Activated CD8-positive, alpha-beta memory T cell treated with anti-CD3 and anti-CD28 coated beads, Interleukin-2, amount 50 U/mL, for 48 hours (primary cell): ENCODE results near the gene DHCR7.

Experiments
- DNase-seq: peaks from one replicate; pipeline ENCODE4 v3.0.0-alpha.2; 2020

DHCR7 gene

GRCh38 chr11:71406681-71407080, 41.5 kb downstream of the DHCR7 start:
- DNase-seq, result no peak

- no peak for DNase-seq
These were observed 44.0 kb downstream of the DHCR7 start for GRCh38 chr11:71404209-71404608.

- DNase-seq, result no peak
These were observed 45.3 kb downstream of the DHCR7 start for GRCh38 chr11:71402878-71403277.

- no peak for DNase-seq
These were observed 48.0 kb downstream of the DHCR7 start for GRCh38 chr11:71400216-71400615.

GRCh38 chr11:71399341-71399740, 48.9 kb downstream of the DHCR7 start:
- no peak for DNase-seq

GRCh38 chr11:71397961-71398360, 50.2 kb downstream of the DHCR7 start:
- no peak for DNase-seq

GRCh38 chr11:71397331-71397860, 50.8 kb downstream of the DHCR7 start:
- no peak for DNase-seq

GRCh38 chr11:71396548-71397123, 51.6 kb downstream of the DHCR7 start:
- no peak for DNase-seq

GRCh38 chr11:71395774-71396173, 52.4 kb downstream of the DHCR7 start:
- DNase-seq, result no peak

- DNase-seq, result no peak
These were observed 53.0 kb downstream of the DHCR7 start for GRCh38 chr11:71395263-71395560.

GRCh38 chr11:71393283-71393682, 54.9 kb downstream of the DHCR7 start:
- no peak for DNase-seq

GRCh38 chr11:71391796-71392195, 56.4 kb downstream of the DHCR7 start:
- no peak for DNase-seq

GRCh38 chr11:71391352-71391751, 56.8 kb downstream of the DHCR7 start:
- DNase-seq, result no peak

- no peak for DNase-seq
These were observed 59.5 kb downstream of the DHCR7 start for GRCh38 chr11:71388637-71389235.

- DNase-seq, result no peak
These were observed 60.2 kb downstream of the DHCR7 start for GRCh38 chr11:71387784-71388636.

GRCh38 chr11:71387200-71387599, 61.0 kb downstream of the DHCR7 start:
- DNase-seq, result no peak

- no peak for DNase-seq
These were observed 62.0 kb downstream of the DHCR7 start for GRCh38 chr11:71386202-71386601.

GRCh38 chr11:71385091-71385490, 63.1 kb downstream of the DHCR7 start:
- DNase-seq, result no peak

GRCh38 chr11:71384561-71384960, 63.6 kb downstream of the DHCR7 start:
- no peak for DNase-seq
